RPMI8226 (cell line): ENCODE results near the gene IGF2R.
"Not testable (repeated sequence)": the region's sequence is repeated elsewhere in the genome, so short reads cannot be mapped to it uniquely, and the experiment has no call there.

ENCODE experiments used
- DNase-seq: peaks from one replicate; pipeline ENCODE4 v3.0.0-alpha.2; 2015

Gene IGF2R

GRCh38 chr6:159955945-159956361, 12.9 kb upstream of the IGF2R start:
- DNase-seq = no peak

DNA sequence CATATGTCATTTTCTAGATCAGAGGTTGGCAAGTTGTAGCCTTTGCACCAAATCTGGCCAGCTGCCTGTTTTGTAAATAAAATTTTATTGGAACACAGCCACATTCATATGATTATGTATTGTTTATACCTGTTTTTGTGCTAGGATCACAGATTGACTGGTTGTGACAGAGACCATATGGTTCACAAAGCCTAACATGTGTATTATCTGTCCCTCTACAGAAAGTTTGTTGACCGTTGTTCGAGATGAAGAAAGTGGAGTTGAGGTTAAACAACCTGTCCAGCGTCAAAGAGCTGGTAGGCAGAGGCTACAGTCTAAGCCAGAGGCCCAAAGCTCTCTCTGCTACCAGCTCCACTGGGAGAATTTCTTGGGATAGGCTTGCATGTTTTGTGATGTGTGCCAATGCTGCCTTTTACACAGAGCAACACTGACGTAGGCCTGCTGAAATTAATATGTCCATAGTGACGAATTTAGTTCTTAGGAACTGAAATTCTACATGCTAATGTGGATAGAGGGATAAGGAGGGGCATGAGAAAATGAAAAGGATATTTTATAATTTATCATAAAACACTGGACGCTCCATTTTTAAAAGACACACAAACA, 11.7 kb upstream of the IGF2R start:
- DNase-seq = no peak

GRCh38 chr6:159959165-159959975, 9.5 kb upstream of the IGF2R start:
- peak; percentile 69 for DNase-seq

- DNase-seq = no peak
Observed at GRCh38 chr6:159959976-159960384, 8.9 kb upstream of the IGF2R start.

- DNase-seq = no peak
Observed at GRCh38 chr6:159960485-159960884, 8.4 kb upstream of the IGF2R start.

DNA sequence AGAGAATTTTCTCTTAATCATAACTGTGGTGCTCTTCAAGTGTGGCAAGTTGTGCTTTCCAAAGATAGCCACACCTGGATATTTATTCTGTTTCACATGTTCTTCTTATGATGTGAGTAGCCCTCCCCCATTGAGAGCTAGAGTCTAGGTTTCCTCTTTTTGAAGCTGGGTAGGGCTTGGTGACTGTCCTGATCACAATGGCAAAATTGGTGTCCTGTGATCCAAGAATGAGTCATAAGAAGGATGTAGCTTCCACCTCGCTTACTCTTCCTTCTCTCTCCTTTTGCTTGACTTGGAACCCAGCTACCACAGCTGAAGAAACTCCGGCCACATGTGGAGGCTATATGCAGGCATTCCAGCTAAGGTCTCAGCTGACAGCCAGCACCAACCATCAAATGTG, 7.4 kb upstream of the IGF2R start:
- no peak for DNase-seq

GRCh38 chr6:159963111-159963510, 5.8 kb upstream of the IGF2R start:
- no peak for DNase-seq

GRCh38 chr6:159964046-159964445, 4.8 kb upstream of the IGF2R start:
- no peak for DNase-seq

GRCh38 chr6:159966339-159966738, 2.5 kb upstream of the IGF2R start:
- no peak for DNase-seq

GRCh38 chr6:159966981-159967380, 1.9 kb upstream of the IGF2R start:
- no peak for DNase-seq

- DNase-seq = not testable (repeated sequence)
Observed at GRCh38 chr6:159967621-159968020, 1.3 kb upstream of the IGF2R start.

DNA sequence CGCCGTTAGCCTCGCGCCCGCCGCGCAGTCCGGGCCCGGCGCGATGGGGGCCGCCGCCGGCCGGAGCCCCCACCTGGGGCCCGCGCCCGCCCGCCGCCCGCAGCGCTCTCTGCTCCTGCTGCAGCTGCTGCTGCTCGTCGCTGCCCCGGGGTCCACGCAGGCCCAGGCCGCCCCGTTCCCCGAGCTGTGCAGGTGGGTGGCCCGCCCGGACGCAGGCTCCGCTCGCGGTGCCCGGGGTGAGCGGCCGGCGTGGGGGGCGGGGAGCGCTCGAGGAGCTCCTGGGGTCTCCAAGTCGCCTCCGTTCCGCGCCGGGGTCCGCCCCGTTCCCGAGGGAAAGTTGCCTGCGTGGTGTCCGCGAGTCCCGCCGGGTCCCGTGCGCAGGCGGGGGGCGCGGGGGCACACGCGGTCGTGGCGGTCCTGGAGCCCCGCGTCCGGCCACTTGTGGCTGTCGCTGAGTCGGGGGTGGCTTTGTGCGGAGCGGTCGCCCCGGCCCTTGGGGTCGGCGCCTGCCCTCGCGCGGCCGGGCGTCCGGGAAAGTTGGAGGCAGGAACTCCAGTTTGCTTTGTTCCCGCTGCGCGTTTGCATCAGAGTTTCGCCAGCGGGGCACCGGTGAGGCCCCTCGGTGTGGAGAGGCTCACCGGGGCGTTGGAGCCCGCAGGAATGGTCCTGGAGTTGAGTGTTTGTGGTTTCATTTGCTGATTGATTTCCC, 476 bp downstream of the IGF2R start:
- DNase-seq = peak; percentile 31

GRCh38 chr6:159969921-159970320, 1.0 kb downstream of the IGF2R start:
- peak; percentile 61 for DNase-seq

DNA sequence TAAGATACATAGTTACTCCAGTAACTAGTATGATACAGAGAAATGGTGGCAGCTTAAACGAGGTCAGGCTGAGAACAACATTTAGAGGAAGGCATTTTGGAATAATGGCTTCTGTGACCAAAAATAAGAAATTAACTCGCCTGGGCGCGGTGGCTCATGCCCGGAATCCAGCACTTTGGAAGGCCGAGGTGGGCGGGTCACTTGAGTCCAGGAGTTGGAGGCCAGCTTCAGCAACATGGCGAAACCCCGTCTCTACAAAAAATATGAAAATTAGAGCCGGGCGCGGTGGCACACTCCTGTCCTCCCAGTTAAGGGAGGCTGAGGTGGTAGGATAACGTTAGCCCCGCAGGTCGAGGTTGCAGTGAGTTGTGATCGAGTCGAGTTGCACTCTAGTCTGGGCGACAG, 1.8 kb downstream of the IGF2R start:
- DNase-seq = no peak

DNA sequence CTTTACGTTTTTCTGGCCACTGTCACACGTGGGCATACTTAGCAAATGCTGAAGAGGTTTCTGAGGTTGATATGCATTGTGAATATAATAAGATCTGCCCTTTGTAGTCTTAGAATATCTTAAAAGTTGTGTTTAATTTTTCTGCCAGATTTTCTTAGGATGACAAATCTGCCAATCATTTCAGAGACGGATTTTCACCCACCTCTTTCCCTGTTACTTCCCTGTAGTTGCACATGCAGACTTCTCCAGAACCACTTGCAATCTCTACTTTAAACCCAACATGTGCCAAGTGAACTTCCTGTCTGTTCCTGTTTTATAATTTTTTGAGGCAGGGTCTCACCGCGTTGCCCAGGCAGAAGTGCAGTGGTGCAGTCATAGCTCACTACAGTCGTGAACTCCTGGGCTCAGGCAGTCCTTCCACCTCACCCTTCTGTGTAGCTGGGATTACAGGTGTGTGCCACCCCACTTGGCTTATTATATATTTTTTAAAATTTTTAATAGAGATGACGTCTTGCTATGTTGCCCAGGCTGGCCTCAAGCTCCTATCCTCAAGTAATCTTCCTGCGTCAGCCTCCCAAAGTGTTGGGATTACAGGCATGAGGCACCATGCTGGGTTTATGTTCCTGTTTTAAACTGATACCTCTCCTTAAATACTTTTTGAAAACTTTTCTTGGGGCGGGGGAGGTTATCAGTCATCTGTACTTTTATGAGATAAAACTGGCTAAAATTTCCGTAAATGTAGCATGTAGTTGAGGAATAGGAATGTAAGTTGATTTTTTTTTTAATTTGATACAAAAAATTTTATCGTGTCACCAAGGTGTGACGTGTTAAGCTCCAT, 2.7 kb downstream of the IGF2R start:
- no peak for DNase-seq

DNA sequence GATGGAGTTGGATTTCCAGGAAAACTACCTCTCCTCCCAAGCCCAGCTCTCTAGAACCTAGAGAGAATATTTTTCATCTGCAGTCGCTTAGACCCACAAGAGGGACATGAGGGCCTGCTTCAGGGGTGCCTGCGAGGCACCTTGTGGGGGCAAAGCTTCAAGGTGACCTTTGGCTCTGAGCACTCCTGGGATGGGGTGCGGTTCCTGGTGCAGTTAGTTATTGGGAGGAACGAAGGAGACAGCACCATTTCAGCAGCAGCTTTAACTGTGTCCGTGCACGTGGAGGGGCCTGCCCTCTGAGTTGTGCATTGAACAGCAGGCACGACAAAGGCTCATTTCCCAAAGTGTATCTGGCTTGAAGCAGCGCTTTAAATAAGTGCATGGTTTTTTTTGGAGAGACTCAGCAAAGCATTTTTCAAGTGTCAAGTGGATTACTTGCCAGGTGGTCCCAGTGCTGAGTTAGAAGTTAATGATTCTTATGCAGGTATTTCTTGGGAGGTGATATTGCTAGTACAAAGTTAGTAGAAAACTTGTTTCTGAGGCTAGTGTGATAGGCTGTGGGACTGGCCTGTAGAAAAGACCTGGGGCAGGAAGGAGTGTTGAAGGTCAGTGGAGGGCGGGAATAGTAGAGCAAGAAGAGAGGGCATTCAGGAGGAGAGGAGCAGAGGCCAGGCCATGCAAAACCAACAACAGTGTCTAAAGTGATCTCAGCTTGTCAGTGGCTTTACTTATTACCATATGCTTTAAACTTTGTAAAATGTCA, 3.8 kb downstream of the IGF2R start:
- DNase-seq = no peak

- DNase-seq = no peak
Observed at GRCh38 chr6:159973406-159973805, 4.5 kb downstream of the IGF2R start.

- DNase-seq = peak; percentile 65
Observed at GRCh38 chr6:159973951-159974350, 5.1 kb downstream of the IGF2R start.

GRCh38 chr6:159974932-159975331, 6.0 kb downstream of the IGF2R start:
- DNase-seq = no peak

DNA sequence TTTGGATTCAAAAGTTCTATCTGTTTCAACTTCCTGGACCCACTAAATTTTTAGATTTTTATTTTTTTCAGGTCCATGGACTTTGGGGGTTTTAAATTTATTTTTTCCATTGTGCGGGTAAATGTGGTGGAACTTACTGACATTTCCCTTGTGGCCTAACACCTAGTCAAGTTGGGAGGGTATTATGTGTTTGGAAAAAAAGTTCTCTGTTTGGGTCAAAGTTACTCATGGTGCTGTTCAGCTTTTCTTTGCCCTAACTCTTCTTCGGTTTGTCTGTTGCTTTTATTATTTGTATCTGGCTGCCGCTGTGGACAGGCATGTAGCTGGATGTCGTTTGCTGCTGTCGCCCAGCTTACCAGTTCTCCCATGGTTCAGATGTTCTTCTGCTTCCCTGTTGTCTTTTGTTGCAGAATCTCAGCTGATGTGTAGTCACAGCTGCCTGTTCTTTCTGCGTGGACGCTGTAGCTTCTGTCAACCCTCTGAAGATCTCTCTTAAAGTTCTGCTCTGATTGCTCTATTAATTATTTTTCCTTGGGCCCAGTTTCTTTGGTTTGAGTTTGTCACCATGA, 7.9 kb downstream of the IGF2R start:
- no peak for DNase-seq

- DNase-seq = peak; percentile 62
Observed at GRCh38 chr6:159977255-159977903, 8.5 kb downstream of the IGF2R start.
